SU-DHL-6 (cell line): Measurements from ENCODE around the gene BCKDHB.
A peak's percentile ranks its signal among the peaks of the same experiment; 100 is the strongest.
"Not testable (repeated sequence)": the region's sequence is repeated elsewhere in the genome, so short reads cannot be mapped to it uniquely, and the experiment has no call there.

ENCODE experiments used
- H2AFZ ChIP-seq: fragments of 200-600 bp; sonication (generic); 2 replicates; pipeline ENCODE4 v1.6.1; 2014; ENCODE audit warnings: low read depth, mild to moderate bottlenecking, moderate library complexity, mixed read lengths, antibody characterized with exemption, low read length; ENCODE audit not compliant: severe bottlenecking
- H3F3A ChIP-seq: fragments of 200-600 bp; shearing (Covaris generic); 2 replicates; pipeline ENCODE4 v1.6.0; 2016; ENCODE audit warnings: antibody characterized with exemption, mild to moderate bottlenecking; ENCODE audit not compliant: insufficient read depth
- H3K27ac ChIP-seq: fragments of 200-600 bp; sonication (generic); 2 replicates; pipeline ENCODE4 v1.5.1; 2016; ENCODE audit warnings: low read depth, mild to moderate bottlenecking, low read length, moderate library complexity, mixed read lengths
- H3K27me3 ChIP-seq: fragments of 200-600 bp; sonication (generic), shearing (Covaris generic); 2 replicates; pipeline ENCODE4 v1.6.0; 2014; ENCODE audit warnings: mild to moderate bottlenecking, low read length
- H3K36me3 ChIP-seq: fragments of 200-600 bp; sonication (generic); 2 replicates; pipeline ENCODE4 v1.6.1; 2014; ENCODE audit warnings: mild to moderate bottlenecking, low read length, mixed read lengths
- H3K4me2 ChIP-seq: fragments of 300-600, 200-600 bp; shearing (Covaris generic), sonication (generic); 2 replicates; pipeline ENCODE4 v1.6.0; 2014; ENCODE audit warnings: low read length, low read depth, mild to moderate bottlenecking; ENCODE audit not compliant: poor library complexity, severe bottlenecking
- H3K4me3 ChIP-seq: fragments of 200-600 bp; sonication (generic); 2 replicates; pipeline ENCODE4 v1.5.1; 2014; ENCODE audit warnings: antibody characterized with exemption, low read length, mild to moderate bottlenecking, mixed read lengths; ENCODE audit not compliant: insufficient read depth, poor library complexity, severe bottlenecking
- H3K79me2 ChIP-seq: fragments of 200-600 bp; sonication (generic); 2 replicates; pipeline ENCODE4 v1.6.1; 2014; ENCODE audit warnings: mild to moderate bottlenecking, low read length, moderate library complexity; ENCODE audit not compliant: insufficient read depth
- H3K9ac ChIP-seq: fragments of 200-600 bp; sonication (generic); 2 replicates; pipeline ENCODE4 v1.7.0; 2014; ENCODE audit warnings: mild to moderate bottlenecking, low read length
- H3K9me2 ChIP-seq: fragments of 200-600 bp; sonication (generic); replicated peaks from 2 replicates; pipeline ENCODE4 v1.6.1; 2014; ENCODE audit warnings: low read length; ENCODE audit not compliant: insufficient read depth
- H3K9me3 ChIP-seq: fragments of 200-600 bp; sonication (generic); 2 replicates; pipeline ENCODE4 v1.6.1; 2014; ENCODE audit warnings: low read length, mixed read lengths; ENCODE audit not compliant: insufficient read depth
- H4K20me1 ChIP-seq: fragments of 200-600 bp; sonication (generic); 2 replicates; pipeline ENCODE4 v1.6.1; 2014; ENCODE audit warnings: low read depth, mild to moderate bottlenecking, antibody characterized with exemption, low read length, moderate library complexity, mixed read lengths
- EZH2phosphoT487 ChIP-seq: fragments of 200-600 bp; sonication (generic), shearing (Covaris generic); conservative IDR thresholded peaks from 2 replicates; pipeline ENCODE4 v1.6.1; 2018; ENCODE audit warnings: mild to moderate bottlenecking, antibody characterized with exemption, low read length, moderate library complexity, mixed read lengths
- TF ChIP-seq, protein P1 (sequence below): fragments of 200-600 bp; sonication (generic); IDR thresholded peaks from one replicate; pipeline ENCODE4 v1.5.1; 2017; ENCODE audit warnings: antibody characterized with exemption, mild to moderate bottlenecking, low read length, moderate library complexity; ENCODE audit not compliant: insufficient read depth, poor library complexity, severe bottlenecking

The BCKDHB gene

DNA sequence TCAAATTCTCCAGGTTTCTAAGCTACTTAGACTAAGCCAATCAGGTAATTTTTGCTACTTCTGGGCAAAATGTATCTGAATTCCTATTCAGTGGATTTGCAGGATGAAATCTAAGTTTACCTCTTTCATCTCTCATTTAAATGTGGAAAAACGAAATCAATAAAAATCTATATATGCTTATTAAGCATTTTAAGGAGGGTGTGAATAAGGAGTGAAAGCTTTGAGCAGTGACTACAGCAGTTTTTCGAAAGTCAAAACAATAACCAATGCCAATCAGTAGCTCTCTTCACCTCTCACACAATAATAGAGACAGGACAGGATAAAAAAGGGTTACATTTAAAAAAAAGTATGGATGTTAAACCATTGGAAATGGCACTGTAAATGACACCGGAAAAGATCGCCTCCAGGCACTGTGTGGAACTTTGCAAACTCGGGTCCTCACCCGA is 476 bp upstream of the BCKDHB start:
- Histone ChIP-seq H3K4me3 (peak overlapping the region; percentile 53), H2AFZ (peak overlapping the region; percentile 93), H3K9me2 (no peaks in the 10 kb centered on the region), H3F3A (no peaks in the 10 kb centered on the region), H4K20me1 (no peaks in the 10 kb centered on the region), H3K36me3 (no peaks in the 10 kb centered on the region), H3K9me3 (no peaks in the 10 kb centered on the region), H3K4me2 (peak overlapping the region; percentile 91), H3K79me2 (peaks cover 23% of the 10 kb centered on the region), H3K9ac (peak overlapping the region; percentile 48), H3K27ac (0 out of 2 replicates have a peak overlapping the region, but pooled peaks have one; percentile 10), H3K27me3 (no peaks in the 10 kb centered on the region)
- TF ChIP-seq, protein P1, sequence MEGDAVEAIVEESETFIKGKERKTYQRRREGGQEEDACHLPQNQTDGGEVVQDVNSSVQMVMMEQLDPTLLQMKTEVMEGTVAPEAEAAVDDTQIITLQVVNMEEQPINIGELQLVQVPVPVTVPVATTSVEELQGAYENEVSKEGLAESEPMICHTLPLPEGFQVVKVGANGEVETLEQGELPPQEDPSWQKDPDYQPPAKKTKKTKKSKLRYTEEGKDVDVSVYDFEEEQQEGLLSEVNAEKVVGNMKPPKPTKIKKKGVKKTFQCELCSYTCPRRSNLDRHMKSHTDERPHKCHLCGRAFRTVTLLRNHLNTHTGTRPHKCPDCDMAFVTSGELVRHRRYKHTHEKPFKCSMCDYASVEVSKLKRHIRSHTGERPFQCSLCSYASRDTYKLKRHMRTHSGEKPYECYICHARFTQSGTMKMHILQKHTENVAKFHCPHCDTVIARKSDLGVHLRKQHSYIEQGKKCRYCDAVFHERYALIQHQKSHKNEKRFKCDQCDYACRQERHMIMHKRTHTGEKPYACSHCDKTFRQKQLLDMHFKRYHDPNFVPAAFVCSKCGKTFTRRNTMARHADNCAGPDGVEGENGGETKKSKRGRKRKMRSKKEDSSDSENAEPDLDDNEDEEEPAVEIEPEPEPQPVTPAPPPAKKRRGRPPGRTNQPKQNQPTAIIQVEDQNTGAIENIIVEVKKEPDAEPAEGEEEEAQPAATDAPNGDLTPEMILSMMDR = no peak
- TF ChIP-seq EZH2phosphoT487 = no peak

GRCh38 chr6:80122576-80122975 is 16.1 kb downstream of the BCKDHB start:
- not testable (repeated sequence) for H4K20me1 ChIP-seq, H3K4me2 ChIP-seq, H3K4me3 ChIP-seq, H3K27ac ChIP-seq, H2AFZ ChIP-seq, H3K9me2 ChIP-seq, H3K36me3 ChIP-seq, H3K27me3 ChIP-seq, H3K9me3 ChIP-seq, H3F3A ChIP-seq, H3K9ac ChIP-seq, H3K79me2 ChIP-seq

DNA sequence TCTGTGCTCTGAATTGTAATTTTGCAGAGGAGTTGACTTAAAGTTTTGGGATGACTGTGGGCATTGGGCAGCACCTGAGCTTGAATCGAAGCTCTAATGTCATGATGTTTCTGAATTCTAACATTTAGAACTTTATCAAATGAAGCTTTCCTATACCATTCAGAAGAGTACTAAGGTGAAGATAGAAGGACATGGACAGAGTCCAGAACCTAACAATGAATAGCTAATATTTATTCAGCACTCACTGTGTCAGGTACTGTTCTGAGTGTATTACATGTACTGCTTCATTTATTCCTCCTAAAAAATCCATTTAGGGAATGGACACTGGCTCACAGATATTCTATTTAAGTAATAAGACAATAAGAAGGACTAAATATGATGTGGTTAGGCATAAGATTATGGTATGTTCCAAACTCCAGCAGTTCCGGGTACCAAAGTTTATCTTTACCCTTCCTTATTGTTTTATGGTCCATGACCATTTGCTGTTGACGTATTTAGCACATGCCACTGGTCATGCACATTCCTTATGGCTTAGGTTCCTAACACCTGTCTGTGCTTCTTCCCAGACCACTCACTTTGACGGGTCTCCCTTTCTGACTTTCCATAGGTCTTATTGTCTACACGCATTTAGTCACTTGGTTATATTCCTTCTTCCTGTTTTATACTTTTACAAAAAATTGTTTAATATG is 20.3 kb downstream of the BCKDHB start:
- Histone ChIP-seq H2AFZ (no peak overlapping the region), H3K9me2 (no peaks in the 10 kb centered on the region), H3K9me3 (no peaks in the 10 kb centered on the region), H3K27me3 (no peaks in the 10 kb centered on the region), H4K20me1 (no peaks in the 10 kb centered on the region), H3K9ac (no peak overlapping the region), H3K4me3 (no peak overlapping the region), H3K79me2 (no peaks in the 10 kb centered on the region), H3K27ac (no peak overlapping the region), H3F3A (no peaks in the 10 kb centered on the region), H3K4me2 (no peak overlapping the region), H3K36me3 (no peaks in the 10 kb centered on the region; the same call in 1 of the 2 replicates)
- TF ChIP-seq EZH2phosphoT487 = no peak
- TF ChIP-seq, protein P1 = no peak

- Histone ChIP-seq H3K27ac (no peak overlapping the region), H3K27me3 (no peaks in the 10 kb centered on the region), H3K4me3 (no peak overlapping the region), H3K79me2 (no peaks in the 10 kb centered on the region), H3F3A (no peaks in the 10 kb centered on the region), H3K9me3 (no peaks in the 10 kb centered on the region), H2AFZ (no peak overlapping the region), H3K36me3 (no peaks in the 10 kb centered on the region; the same call in 1 of the 2 replicates), H4K20me1 (no peaks in the 10 kb centered on the region), H3K4me2 (no peak overlapping the region), H3K9ac (no peak overlapping the region), H3K9me2 (no peaks in the 10 kb centered on the region)
- TF ChIP-seq, protein P1 = no peak
- TF ChIP-seq EZH2phosphoT487 = no peak
Observed at GRCh38 chr6:80129485-80129884, 23.0 kb downstream of the BCKDHB start.
